ENCODE measurements around the gene PRKCZ.

- TF ChIP-seq, protein P1, sequence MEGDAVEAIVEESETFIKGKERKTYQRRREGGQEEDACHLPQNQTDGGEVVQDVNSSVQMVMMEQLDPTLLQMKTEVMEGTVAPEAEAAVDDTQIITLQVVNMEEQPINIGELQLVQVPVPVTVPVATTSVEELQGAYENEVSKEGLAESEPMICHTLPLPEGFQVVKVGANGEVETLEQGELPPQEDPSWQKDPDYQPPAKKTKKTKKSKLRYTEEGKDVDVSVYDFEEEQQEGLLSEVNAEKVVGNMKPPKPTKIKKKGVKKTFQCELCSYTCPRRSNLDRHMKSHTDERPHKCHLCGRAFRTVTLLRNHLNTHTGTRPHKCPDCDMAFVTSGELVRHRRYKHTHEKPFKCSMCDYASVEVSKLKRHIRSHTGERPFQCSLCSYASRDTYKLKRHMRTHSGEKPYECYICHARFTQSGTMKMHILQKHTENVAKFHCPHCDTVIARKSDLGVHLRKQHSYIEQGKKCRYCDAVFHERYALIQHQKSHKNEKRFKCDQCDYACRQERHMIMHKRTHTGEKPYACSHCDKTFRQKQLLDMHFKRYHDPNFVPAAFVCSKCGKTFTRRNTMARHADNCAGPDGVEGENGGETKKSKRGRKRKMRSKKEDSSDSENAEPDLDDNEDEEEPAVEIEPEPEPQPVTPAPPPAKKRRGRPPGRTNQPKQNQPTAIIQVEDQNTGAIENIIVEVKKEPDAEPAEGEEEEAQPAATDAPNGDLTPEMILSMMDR (conservative IDR thresholded peaks at IDR 0.05; ENCODE audit: low read length), result no peak
- no peak for TF ChIP-seq EZH2phosphoT487 (IDR thresholded peaks at IDR 0.05; ENCODE audit: borderline replicate concordance, low read depth, low read length)
These were observed 52.5 kb downstream of the PRKCZ start for GRCh38 chr1:2102753-2103152.
